ENCODE results near the gene BRINP2. TPM values are rescaled to one million over a fixed set of nuclear protein-coding genes. Genes with fewer than 3 reads are reported as not detected.

BRINP2 gene
- total RNA-seq, 4 donors from 2014 or later = not detected

DNA sequence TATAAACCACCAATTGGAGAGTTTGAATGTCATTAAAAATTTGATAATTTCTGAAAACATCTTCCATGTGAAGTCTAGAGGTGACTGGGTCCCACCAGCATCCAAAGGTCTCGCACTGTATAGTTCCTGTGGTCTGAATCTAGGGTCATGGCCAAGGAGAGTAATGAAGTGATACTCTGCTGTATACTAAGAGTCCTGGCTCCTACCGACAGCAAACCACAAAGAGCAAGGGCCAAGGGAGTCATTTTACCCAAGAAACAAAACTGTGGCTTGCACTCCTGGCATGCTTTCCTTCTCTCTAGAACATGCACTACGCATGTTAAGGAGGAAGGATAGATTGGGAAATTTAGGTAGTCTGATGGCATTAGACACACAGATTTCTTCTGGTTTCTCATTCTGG, 115.6 kb downstream of the BRINP2 start:
- H3K4me3 ChIP-seq (replicated peaks in 1 of 3) = no peak overlapping the region
- 76 to 88% methylated on average over 3 of the region's 3 CpGs for WGBS, 2 donors
- H3K4me1 ChIP-seq = no peaks in the 10 kb centered on the region
- no peaks in the 10 kb centered on the region for H3K27me3 ChIP-seq
- TF ChIP-seq, protein P1, sequence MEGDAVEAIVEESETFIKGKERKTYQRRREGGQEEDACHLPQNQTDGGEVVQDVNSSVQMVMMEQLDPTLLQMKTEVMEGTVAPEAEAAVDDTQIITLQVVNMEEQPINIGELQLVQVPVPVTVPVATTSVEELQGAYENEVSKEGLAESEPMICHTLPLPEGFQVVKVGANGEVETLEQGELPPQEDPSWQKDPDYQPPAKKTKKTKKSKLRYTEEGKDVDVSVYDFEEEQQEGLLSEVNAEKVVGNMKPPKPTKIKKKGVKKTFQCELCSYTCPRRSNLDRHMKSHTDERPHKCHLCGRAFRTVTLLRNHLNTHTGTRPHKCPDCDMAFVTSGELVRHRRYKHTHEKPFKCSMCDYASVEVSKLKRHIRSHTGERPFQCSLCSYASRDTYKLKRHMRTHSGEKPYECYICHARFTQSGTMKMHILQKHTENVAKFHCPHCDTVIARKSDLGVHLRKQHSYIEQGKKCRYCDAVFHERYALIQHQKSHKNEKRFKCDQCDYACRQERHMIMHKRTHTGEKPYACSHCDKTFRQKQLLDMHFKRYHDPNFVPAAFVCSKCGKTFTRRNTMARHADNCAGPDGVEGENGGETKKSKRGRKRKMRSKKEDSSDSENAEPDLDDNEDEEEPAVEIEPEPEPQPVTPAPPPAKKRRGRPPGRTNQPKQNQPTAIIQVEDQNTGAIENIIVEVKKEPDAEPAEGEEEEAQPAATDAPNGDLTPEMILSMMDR (IDR thresholded peaks at IDR 0.05) = no peak
- no peak for TF ChIP-seq POLR2A (IDR thresholded peaks at IDR 0.05)
- H3K9me3 ChIP-seq = no peaks in the 10 kb centered on the region
- intact Hi-C loops (cut with DNase I) = no loop called here
- no peak for DNase-seq
- H3K36me3 ChIP-seq = no peaks in the 10 kb centered on the region
- no peak overlapping the region for H3K27ac ChIP-seq

DNA sequence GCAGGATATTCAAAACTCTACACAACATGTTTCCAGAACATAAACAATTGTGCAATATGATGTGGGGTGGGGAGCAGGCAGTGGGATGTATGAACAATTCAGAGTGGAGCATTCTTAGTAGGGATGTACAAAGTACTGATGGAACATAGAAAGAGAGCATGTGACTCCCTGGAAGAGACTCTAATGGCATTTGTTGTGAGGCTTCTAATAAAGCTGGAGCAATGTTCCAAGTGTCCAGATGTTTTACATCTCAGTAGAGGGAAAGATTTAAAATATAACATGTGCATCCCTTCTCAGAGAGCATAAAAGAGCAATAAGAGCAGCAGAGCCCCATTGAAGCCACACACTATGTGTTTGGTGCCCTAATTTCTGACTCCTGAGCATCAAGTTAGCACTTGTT, 116.5 kb downstream of the BRINP2 start:
- H3K4me3 ChIP-seq (replicated peaks in 1 of 3) = no peak overlapping the region
- no peaks in the 10 kb centered on the region for H3K36me3 ChIP-seq
- no peaks in the 10 kb centered on the region for H3K9me3 ChIP-seq
- no peaks in the 10 kb centered on the region for H3K27me3 ChIP-seq
- intact Hi-C loops (cut with DNase I) = no loop called here
- no peaks in the 10 kb centered on the region for H3K4me1 ChIP-seq
- TF ChIP-seq POLR2A (IDR thresholded peaks at IDR 0.05) = no peak
- TF ChIP-seq, protein P1 (IDR thresholded peaks at IDR 0.05) = no peak
- no peak for DNase-seq
- H3K27ac ChIP-seq = no peak overlapping the region

GRCh38 chr1:177287994-177288393, 117.2 kb downstream of the BRINP2 start:
- 64 to 66% methylated on average over 2 of the region's 2 CpGs for WGBS, 2 donors

DNA sequence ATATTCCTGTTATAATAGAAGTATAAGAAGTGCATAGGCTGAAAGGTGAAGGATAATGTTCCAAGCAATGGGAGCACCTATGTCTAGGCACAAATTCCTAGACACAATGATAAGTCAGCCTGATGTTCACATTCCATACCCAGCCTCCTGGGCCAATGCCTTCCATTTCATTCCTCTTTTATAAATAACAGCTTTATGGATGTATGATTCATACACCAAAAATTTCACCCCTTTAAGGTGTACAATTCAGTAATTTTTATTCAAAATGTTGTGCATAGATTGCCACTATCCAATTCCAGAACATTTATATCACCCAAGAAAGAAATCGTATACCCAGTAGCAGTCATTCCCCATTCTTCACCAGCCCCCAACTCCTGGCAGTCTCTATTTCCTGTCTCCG, 118.8 kb downstream of the BRINP2 start:
- TF ChIP-seq POLR2A (IDR thresholded peaks at IDR 0.05) = no peak
- TF ChIP-seq, protein P1 (IDR thresholded peaks at IDR 0.05) = no peak
- no peaks in the 10 kb centered on the region for H3K9me3 ChIP-seq
- no peaks in the 10 kb centered on the region for H3K27me3 ChIP-seq
- no peaks in the 10 kb centered on the region for H3K4me1 ChIP-seq
- intact Hi-C loops (cut with DNase I) = no loop called here
- 87% methylated on average over 2 of the region's 2 CpGs for WGBS, 2 donors
- no peak for DNase-seq
- no peaks in the 10 kb centered on the region for H3K36me3 ChIP-seq
- no peak overlapping the region for H3K27ac ChIP-seq
- H3K4me3 ChIP-seq (replicated peaks in 1 of 3) = no peak overlapping the region

More at GRCh38 chr1:177287994-177288393, 117.2 kb downstream of the BRINP2 start:
- no peak overlapping the region for H3K27ac ChIP-seq
- no peaks in the 10 kb centered on the region for H3K36me3 ChIP-seq
- H3K4me1 ChIP-seq = no peaks in the 10 kb centered on the region
- TF ChIP-seq, protein P1 (IDR thresholded peaks at IDR 0.05) = no peak
- no peak for TF ChIP-seq POLR2A (IDR thresholded peaks at IDR 0.05)
- no peaks in the 10 kb centered on the region for H3K27me3 ChIP-seq
- H3K9me3 ChIP-seq = no peaks in the 10 kb centered on the region
- intact Hi-C loops (cut with DNase I) = no loop called here
- no peak overlapping the region for H3K4me3 ChIP-seq (replicated peaks in 1 of 3)
- no peak for DNase-seq

DNA sequence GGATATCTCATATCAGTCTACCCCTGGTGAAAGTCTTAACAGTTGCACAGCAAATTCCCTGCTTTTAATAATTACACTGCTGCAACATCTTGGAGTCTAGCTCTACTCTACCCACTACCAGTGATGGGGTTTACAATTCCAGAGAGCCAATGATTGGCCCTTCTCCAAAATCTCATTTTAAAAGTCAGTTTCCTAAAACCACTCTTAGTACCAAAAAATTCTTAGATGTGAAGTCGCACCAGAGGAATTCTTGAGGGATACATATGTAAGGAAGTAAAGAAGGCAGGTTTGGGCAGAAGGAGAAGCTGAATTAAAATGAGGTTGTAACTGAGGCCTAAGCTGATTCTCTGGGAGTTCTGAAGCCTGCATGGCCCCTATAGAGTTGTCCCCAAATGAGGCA, 129.7 kb downstream of the BRINP2 start:
- no peak overlapping the region for H3K27ac ChIP-seq
- no peaks in the 10 kb centered on the region for H3K36me3 ChIP-seq
- no peak for DNase-seq
- H3K27me3 ChIP-seq = no peaks in the 10 kb centered on the region
- no peak for TF ChIP-seq POLR2A (IDR thresholded peaks at IDR 0.05)
- TF ChIP-seq, protein P1 (IDR thresholded peaks at IDR 0.05) = no peak
- intact Hi-C loops (cut with DNase I) = no loop called here
- H3K4me3 ChIP-seq (replicated peaks in 1 of 3) = no peak overlapping the region
- peaks cover 0 to 12% of the 10 kb centered on the region in 2 donors for H3K4me1 ChIP-seq
- WGBS, 2 donors = 90 to 100% methylated on average over 1 of the region's 1 CpG
- no peaks in the 10 kb centered on the region for H3K9me3 ChIP-seq

Measured in thyroid gland (tissue), 4 donors.